K562 (cell line): ENCODE data around the gene CMBL. TPM values are rescaled to one million over a fixed set of nuclear protein-coding genes. Genes with fewer than 3 reads are reported as not detected.

Experiments used
- ATAC-seq: fragments of 200-7000 bp; cut with Tn5 transposase; 3 replicates; pipeline ENCODE4 v1.9.1; 2020; ENCODE audit warnings: moderate library complexity
- BruUV-seq: library from RNA; stranded (reverse); fragments of 400-500 nt; replicated peaks from 2 replicates; lab custom pipeline; 2021; lab: Mats Ljungman, UMichigan
- CTCF ChIA-PET: fragments of 300-600 bp; formaldehyde crosslinking; extraction: SDS; loops from one replicate; lab custom pipeline; 2021; ENCODE audit warnings: low intra/inter-chr PET ratio; lab: Yijun Ruan, JAX
- POLR2A ChIA-PET: fragments of 300-600, 350-650 bp; sonication (Branson Sonifier 250); formaldehyde crosslinking; extraction: SDS; loops from one replicate; lab custom pipeline; 2021; ENCODE audit warnings: antibody characterized with exemption, inconsistent platforms; lab: Yijun Ruan, JAX
- DNase-seq, 4 experiments: peaks; one replicate each; pipeline versions ENCODE4 v3.0.0 to v3.0.0-alpha.2; 2011 to 2018; ENCODE audit warnings: low spot score in 3 of 4, mixed read lengths in 3 of 4; ENCODE audit errors: extremely low read depth in 1 of 4
- FAIRE-seq: peaks from 2 replicates; lab custom pipeline; 2011; peaks lifted over from hg19 to GRCh38; lab: Jason Lieb, UNC
- H2AFZ ChIP-seq: 2 replicates; pipeline ENCODE4 v1.6.0; 2011; ENCODE audit warnings: low read depth, low read length, control low read depth, inconsistent platforms
- H3K27ac ChIP-seq: fragments of 200-600 bp; 3 replicates; pipeline ENCODE4 v1.8.0; 2011; ENCODE audit warnings: low read depth, mild to moderate bottlenecking, control low read depth, inconsistent platforms, low read length, moderate library complexity, mixed read lengths; ENCODE audit errors: extremely low read depth
- H3K27me3 ChIP-seq, 2 experiments: fragments of 300-600 bp in 1 of 2; 2 replicates in 1 of 2; 3 replicates in 1 of 2; pipeline versions ENCODE4 v1.6.0 to v1.8.0; 2011; ENCODE audit warnings: inconsistent platforms in 2 of 2, low read length in 2 of 2, mild to moderate bottlenecking in 1 of 2, mixed read lengths in 1 of 2, moderate library complexity in 1 of 2; ENCODE audit not compliant: control insufficient read depth in 2 of 2, insufficient read depth in 2 of 2
- H3K36me3 ChIP-seq: fragments of 300-600 bp; 3 replicates; pipeline ENCODE4 v1.8.0; 2011; ENCODE audit warnings: mild to moderate bottlenecking, low read length, inconsistent platforms; ENCODE audit not compliant: control insufficient read depth, insufficient read depth
- H3K4me1 ChIP-seq, 2 experiments: fragments of 200-600 bp in 1 of 2; replicated peaks in 1 of 2; 2 replicates in 1 of 2; 3 replicates in 1 of 2; pipeline versions ENCODE4 v1.5.1 to v1.8.0; 2011; ENCODE audit warnings: inconsistent platforms in 2 of 2, low read length in 2 of 2, mild to moderate bottlenecking in 1 of 2, mixed read lengths in 1 of 2, moderate library complexity in 1 of 2; ENCODE audit not compliant: control insufficient read depth in 2 of 2, insufficient read depth in 2 of 2
- H3K4me2 ChIP-seq: 2 replicates; pipeline ENCODE4 v1.6.1; 2011; ENCODE audit warnings: low read length, control low read depth, inconsistent platforms, mixed read lengths; ENCODE audit not compliant: insufficient read depth
- H3K4me3 ChIP-seq: fragments of 200-600 bp; sonication (generic), shearing (Covaris generic); 2 replicates; pipeline ENCODE4 v1.5.1; 2016; ENCODE audit warnings: control low read depth, inconsistent platforms
- H3K79me2 ChIP-seq: fragments of 200-600 bp; 3 replicates; pipeline ENCODE4 v1.8.0; 2011; ENCODE audit warnings: low read length, inconsistent platforms; ENCODE audit not compliant: control insufficient read depth, insufficient read depth
- H3K9ac ChIP-seq, 2 experiments: 2 replicates each; pipeline versions ENCODE4 v1.6.0 to v1.6.1; 2011; ENCODE audit warnings: low read depth in 2 of 2, low read length in 2 of 2, control low read depth in 1 of 2, inconsistent platforms in 1 of 2, mild to moderate bottlenecking in 1 of 2, mixed read lengths in 1 of 2; ENCODE audit not compliant: insufficient read depth in 1 of 2
- H3K9me1 ChIP-seq: one replicate; pipeline ENCODE4 v1.6.0; 2011; ENCODE audit warnings: inconsistent platforms, mild to moderate bottlenecking, low read length, moderate library complexity; ENCODE audit not compliant: control insufficient read depth, insufficient read depth
- H3K9me3 ChIP-seq: replicated peaks from 2 replicates; pipeline ENCODE4 v1.5.1; 2011; ENCODE audit warnings: low read depth, low read length, inconsistent platforms; ENCODE audit not compliant: control insufficient read depth, insufficient read depth
- H4K20me1 ChIP-seq: replicated peaks from 2 replicates; pipeline ENCODE4 v1.6.1; 2011; ENCODE audit warnings: low read length, inconsistent platforms, mixed read lengths; ENCODE audit not compliant: control insufficient read depth, insufficient read depth
- HDAC2 ChIP-seq: fragments of 450-650 bp; IDR thresholded peaks from 2 replicates; pipeline ENCODE4 v1.6.1; 2016; ENCODE audit warnings: mild to moderate bottlenecking
- JUND ChIP-seq, 2 experiments: IDR thresholded peaks; 2 replicates in 1 of 2; 3 replicates in 1 of 2; pipeline ENCODE4 v1.6.1; 2011; ENCODE audit warnings: borderline replicate concordance in 2 of 2, low read depth in 2 of 2, low read length in 2 of 2, improper control_type of control experiment in 1 of 2, missing biosample characterization in 1 of 2, missing genetic modification characterization in 1 of 2, missing genetic modification reagents in 1 of 2
- KDM5B ChIP-seq: fragments of 200-600 bp; sonication (generic); IDR thresholded peaks from 2 replicates; pipeline ENCODE4 v1.6.1; 2012; ENCODE audit warnings: low read depth, mild to moderate bottlenecking, moderate library complexity, low read length, control low read depth, inconsistent platforms; ENCODE audit not compliant: insufficient replicate concordance
- KLF16 ChIP-seq: IDR thresholded peaks from 2 replicates; pipeline ENCODE4 v1.6.1; 2016; ENCODE audit warnings: antibody characterized with exemption
- MEF2D ChIP-seq: conservative IDR thresholded peaks from 2 replicates; pipeline ENCODE4 v1.6.1; 2016; ENCODE audit warnings: low read depth, missing genetic modification characterization, missing compliant biosample characterization
- NFYB ChIP-seq: IDR thresholded peaks from 2 replicates; pipeline ENCODE4 v1.6.1; 2011; ENCODE audit warnings: mild to moderate bottlenecking, moderate library complexity; ENCODE audit not compliant: insufficient read length; ENCODE audit errors: extremely low read depth
- RCOR1 ChIP-seq, 2 experiments: IDR thresholded peaks; 2 replicates each; pipeline ENCODE4 v1.6.1; 2012; ENCODE audit warnings: low read depth in 2 of 2, low read length in 2 of 2, borderline replicate concordance in 1 of 2, improper control_type of control experiment in 1 of 2
- SMARCA5 ChIP-seq: fragments of 450-650 bp; IDR thresholded peaks from 2 replicates; pipeline ENCODE4 v1.6.1; 2016
- XRCC5 ChIP-seq: fragments of 200-400 bp; formaldehyde crosslinking; IDR thresholded peaks from 2 replicates; pipeline ENCODE4 v1.6.1; 2017; ENCODE audit warnings: low read depth, mild to moderate bottlenecking, low read length
- ZNF121 ChIP-seq: sonication (generic); formaldehyde crosslinking; conservative IDR thresholded peaks from 2 replicates; pipeline ENCODE4 v1.8.0; 2022; ENCODE audit warnings: missing genetic modification reagents
- ZNF197 ChIP-seq: fragments of 200-800 bp; sonication (Bioruptor generic); IDR thresholded peaks from 2 replicates; pipeline ENCODE4 v1.6.1; 2016; ENCODE audit warnings: low read depth, missing genetic modification characterization, missing compliant biosample characterization
- ZNF232 ChIP-seq: sonication (generic); formaldehyde crosslinking; IDR thresholded peaks from 2 replicates; pipeline ENCODE4 v1.8.0; 2022; ENCODE audit warnings: mild to moderate bottlenecking, missing genetic modification reagents
- WGBS: fragments of 100-300 bp; shearing (Covaris generic); methylation state at CpG from one replicate; pipeline ENCODE4 v1.1.6; 2016; ENCODE audit warnings: low coverage, mixed read lengths; ENCODE audit not compliant: insufficient coverage; ENCODE audit errors: missing lambda C conversion rate; 5-methylcytosine and 5-hydroxymethylcytosine counted together
- in situ Hi-C: fragments of 300-500 bp; cut with MboI; formaldehyde crosslinking; loops from 4 replicates; pipeline ENCODE4 v1.15.0; 2018; ENCODE audit warnings: inconsistent platforms, mixed read lengths
- intact Hi-C: fragments of 100-400 bp; cut with micrococcal nuclease; formaldehyde crosslinking; loops from 2 replicates; pipeline ENCODE4 v1.14.2; 2022
- polyA plus RNA-seq, 8 experiments: library from polyadenylated mRNA; depleted of rRNA in 4 of 8; stranded (reverse) in 5 of 8; unstranded in 3 of 8; fragments of >200 nt; fragmentation: Nextera tagmentation in 2 of 8; fragmentation: Illumina TruSeq in 1 of 8; extraction: Ambion mirVana in 2 of 8; extraction: Trizol in 1 of 8; gene quantifications; 2 replicates each; pipeline versions ENCODE4 v1.2.1 to v1.2.3, GENCODE V29; 2011 to 2014; ENCODE audit warnings: inconsistent platforms in 1 of 8, missing spikeins in 1 of 8
- total RNA-seq, 7 experiments: library from RNA; depleted of rRNA in 6 of 7; stranded (reverse); fragments of >200 nt in 6 of 7; fragmentation: Illumina TruSeq in 2 of 7; extraction: Trizol in 2 of 7; gene quantifications; 2 replicates each; pipeline versions ENCODE4 v1.2.1 to v1.2.3, GENCODE V29; 2011 to 2021; ENCODE audit warnings: low replicate concordance in 1 of 7
- TF ChIP-seq, protein P1 (sequence below): sonication (generic); formaldehyde crosslinking; IDR thresholded peaks from 2 replicates; pipeline ENCODE4 v1.8.0; 2022; ENCODE audit warnings: mild to moderate bottlenecking, low read depth, missing genetic modification reagents
- TF ChIP-seq, protein P2 (sequence below): fragments of 250-450 bp; sonication (Bioruptor Pico); IDR thresholded peaks from 2 replicates; pipeline ENCODE4 v1.4.0; 2020

Gene CMBL
- total and polyA plus RNA-seq, 9 of the 15 experiments (the other 6 are each of a cell fraction or from before 2014, with no cell fraction given), result 22.6 to 192 (median 71.1) TPM

DNA sequence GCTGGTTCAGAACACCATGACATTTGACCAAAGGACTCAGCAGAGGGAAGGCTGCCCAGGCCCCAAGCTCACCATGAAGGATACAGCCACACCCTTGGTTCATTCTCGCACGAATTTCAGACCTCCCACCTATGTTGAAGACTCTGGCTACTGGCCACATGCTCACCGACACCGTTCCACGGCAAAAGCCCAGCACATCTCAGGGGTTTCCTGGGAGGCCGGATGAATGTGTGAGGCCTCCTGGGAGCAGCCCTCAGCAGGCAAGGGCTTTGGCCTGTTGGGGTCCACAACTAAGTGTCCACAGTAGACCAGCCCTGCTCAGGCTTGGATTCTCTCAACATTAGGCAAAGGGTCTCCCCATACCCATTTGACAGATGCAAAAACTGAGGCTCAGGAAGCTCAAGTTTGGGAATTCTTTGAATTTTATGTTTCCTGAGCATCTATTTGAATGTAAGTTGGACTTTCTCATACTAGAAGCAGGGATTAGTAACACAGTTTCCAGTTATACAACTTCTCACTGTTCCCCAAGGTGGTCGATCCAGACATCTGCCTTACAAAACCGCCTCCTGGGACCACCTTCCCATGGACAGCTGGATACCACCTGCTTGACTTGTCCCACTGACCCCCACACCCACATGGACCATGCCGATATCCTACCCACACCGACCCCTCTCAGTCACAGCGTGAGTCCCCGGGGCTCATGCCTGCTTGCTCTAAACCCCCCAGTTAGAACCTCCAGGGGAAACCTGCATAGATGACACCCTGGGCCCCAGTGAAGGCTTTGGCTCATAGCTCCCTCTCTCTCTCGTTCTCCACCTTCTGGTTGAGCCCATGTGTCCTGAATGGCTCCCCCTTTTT lies 29.7 kb downstream of the CMBL start:
- H3K4me2 ChIP-seq, result no peak overlapping the region
- H3K4me3 ChIP-seq, result no peak overlapping the region
- no peak overlapping the region for H2AFZ ChIP-seq
- 87% methylated on average over 13 of the region's 13 CpGs for WGBS
- H3K36me3 ChIP-seq, result peaks cover 58% of the 10 kb centered on the region
- in situ Hi-C loops (no loop called here), intact Hi-C loops (no loop called here)
- no TSS peak for BruUV-seq
- peak overlapping the region in 1 of 2 experiments; percentile 10; a peak in 1 of 4 replicates for H3K9ac ChIP-seq
- no peak for FAIRE-seq
- ChIA-PET CTCF (no interaction called here), POLR2A (interaction anchor here (0.8 to 1.7 kb wide), 3 partner anchors 15 to 90 kb away, joined by 3 to 5 read pairs (median 3); no protein-coding TSS in a partner anchor)
- no peak for ATAC-seq
- H3K27ac ChIP-seq, result no peak overlapping the region
- H3K9me3 ChIP-seq, result no peaks in the 10 kb centered on the region
- no peaks in the 10 kb centered on the region for H3K9me1 ChIP-seq
- H4K20me1 ChIP-seq, result no peaks in the 10 kb centered on the region
- no peak for DNase-seq
- no peaks in the 10 kb centered on the region; a peak in 1 of 5 replicates for H3K4me1 ChIP-seq
- no peaks in the 10 kb centered on the region for H3K79me2 ChIP-seq
- no peaks in the 10 kb centered on the region for H3K27me3 ChIP-seq
- TF ChIP-seq SMARCA5 (peak; percentile 61), ZNF232 (CRISPR knock-in tag) (0 out of 2 replicates have a peak, but pooled peaks have one; percentile 25), ZNF121 (CRISPR knock-in tag) (0 out of 2 replicates have a peak, but pooled peaks have one; percentile 12), XRCC5 (no peak), NFYB (no peak), ZNF197 (CRISPR knock-in tag) (no peak), MEF2D (tag) (no peak), RCOR1 (IDR thresholded peaks at IDR 0.05; ENCODE audit: borderline replicate concordance in 1 of 2, low read depth in 2 of 2, low read length in 2 of 2) (peak in 1 of 2 experiments; percentile 76; a peak in 2 of 4 replicates), KDM5B (no peak), KLF16 (no peak), HDAC2 (peak; percentile 63; the same call in 1 of the 2 replicates), JUND (IDR thresholded peaks at IDR 0.05; ENCODE audit: borderline replicate concordance, low read depth, low read length) (no peak), JUND (tag; IDR thresholded peaks at IDR 0.05; ENCODE audit: borderline replicate concordance, low read depth, low read length) (no peak)
- TF ChIP-seq, protein P1, sequence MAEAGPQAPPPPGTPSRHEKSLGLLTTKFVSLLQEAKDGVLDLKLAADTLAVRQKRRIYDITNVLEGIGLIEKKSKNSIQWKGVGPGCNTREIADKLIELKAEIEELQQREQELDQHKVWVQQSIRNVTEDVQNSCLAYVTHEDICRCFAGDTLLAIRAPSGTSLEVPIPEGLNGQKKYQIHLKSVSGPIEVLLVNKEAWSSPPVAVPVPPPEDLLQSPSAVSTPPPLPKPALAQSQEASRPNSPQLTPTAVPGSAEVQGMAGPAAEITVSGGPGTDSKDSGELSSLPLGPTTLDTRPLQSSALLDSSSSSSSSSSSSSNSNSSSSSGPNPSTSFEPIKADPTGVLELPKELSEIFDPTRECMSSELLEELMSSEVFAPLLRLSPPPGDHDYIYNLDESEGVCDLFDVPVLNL (CRISPR knock-in tag), result no peak
- TF ChIP-seq, protein P2, sequence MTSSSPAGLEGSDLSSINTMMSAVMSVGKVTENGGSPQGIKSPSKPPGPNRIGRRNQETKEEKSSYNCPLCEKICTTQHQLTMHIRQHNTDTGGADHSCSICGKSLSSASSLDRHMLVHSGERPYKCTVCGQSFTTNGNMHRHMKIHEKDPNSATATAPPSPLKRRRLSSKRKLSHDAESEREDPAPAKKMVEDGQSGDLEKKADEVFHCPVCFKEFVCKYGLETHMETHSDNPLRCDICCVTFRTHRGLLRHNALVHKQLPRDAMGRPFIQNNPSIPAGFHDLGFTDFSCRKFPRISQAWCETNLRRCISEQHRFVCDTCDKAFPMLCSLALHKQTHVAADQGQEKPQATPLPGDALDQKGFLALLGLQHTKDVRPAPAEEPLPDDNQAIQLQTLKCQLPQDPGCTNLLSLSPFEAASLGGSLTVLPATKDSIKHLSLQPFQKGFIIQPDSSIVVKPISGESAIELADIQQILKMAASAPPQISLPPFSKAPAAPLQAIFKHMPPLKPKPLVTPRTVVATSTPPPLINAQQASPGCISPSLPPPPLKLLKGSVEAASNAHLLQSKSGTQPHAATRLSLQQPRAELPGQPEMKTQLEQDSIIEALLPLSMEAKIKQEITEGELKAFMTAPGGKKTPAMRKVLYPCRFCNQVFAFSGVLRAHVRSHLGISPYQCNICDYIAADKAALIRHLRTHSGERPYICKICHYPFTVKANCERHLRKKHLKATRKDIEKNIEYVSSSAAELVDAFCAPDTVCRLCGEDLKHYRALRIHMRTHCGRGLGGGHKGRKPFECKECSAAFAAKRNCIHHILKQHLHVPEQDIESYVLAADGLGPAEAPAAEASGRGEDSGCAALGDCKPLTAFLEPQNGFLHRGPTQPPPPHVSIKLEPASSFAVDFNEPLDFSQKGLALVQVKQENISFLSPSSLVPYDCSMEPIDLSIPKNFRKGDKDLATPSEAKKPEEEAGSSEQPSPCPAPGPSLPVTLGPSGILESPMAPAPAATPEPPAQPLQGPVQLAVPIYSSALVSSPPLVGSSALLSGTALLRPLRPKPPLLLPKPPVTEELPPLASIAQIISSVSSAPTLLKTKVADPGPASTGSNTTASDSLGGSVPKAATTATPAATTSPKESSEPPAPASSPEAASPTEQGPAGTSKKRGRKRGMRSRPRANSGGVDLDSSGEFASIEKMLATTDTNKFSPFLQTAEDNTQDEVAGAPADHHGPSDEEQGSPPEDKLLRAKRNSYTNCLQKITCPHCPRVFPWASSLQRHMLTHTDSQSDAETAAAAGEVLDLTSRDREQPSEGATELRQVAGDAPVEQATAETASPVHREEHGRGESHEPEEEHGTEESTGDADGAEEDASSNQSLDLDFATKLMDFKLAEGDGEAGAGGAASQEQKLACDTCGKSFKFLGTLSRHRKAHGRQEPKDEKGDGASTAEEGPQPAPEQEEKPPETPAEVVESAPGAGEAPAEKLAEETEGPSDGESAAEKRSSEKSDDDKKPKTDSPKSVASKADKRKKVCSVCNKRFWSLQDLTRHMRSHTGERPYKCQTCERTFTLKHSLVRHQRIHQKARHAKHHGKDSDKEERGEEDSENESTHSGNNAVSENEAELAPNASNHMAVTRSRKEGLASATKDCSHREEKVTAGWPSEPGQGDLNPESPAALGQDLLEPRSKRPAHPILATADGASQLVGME (CRISPR knock-in tag), result no peak
